Measurements from ENCODE around the gene IMMP2L.

DNA sequence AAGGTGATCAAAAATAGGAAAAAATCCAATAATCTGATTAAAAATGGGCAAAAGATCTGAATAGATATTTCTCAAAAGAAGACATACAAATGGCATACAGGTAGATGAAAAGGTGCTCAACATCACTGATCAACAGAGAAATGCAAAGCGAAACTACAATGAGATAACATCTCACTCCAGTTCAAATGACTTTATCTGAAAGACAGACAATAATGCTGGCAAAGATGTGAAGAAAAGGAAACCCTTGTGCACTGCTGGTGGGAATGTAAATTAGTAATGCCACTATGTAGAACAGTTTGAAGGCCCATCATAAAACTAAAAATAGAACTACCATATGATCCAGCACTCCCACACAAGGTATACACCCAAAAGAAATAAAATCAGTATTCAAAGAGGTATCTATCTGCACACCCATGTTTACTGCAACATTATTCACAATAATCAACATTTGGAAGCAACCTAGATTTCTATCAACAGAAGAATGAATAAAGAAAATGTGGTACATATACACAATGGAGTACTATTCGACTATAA, 386.3 kb downstream of the IMMP2L start:
- TF ChIP-seq, protein P1, sequence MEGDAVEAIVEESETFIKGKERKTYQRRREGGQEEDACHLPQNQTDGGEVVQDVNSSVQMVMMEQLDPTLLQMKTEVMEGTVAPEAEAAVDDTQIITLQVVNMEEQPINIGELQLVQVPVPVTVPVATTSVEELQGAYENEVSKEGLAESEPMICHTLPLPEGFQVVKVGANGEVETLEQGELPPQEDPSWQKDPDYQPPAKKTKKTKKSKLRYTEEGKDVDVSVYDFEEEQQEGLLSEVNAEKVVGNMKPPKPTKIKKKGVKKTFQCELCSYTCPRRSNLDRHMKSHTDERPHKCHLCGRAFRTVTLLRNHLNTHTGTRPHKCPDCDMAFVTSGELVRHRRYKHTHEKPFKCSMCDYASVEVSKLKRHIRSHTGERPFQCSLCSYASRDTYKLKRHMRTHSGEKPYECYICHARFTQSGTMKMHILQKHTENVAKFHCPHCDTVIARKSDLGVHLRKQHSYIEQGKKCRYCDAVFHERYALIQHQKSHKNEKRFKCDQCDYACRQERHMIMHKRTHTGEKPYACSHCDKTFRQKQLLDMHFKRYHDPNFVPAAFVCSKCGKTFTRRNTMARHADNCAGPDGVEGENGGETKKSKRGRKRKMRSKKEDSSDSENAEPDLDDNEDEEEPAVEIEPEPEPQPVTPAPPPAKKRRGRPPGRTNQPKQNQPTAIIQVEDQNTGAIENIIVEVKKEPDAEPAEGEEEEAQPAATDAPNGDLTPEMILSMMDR (IDR thresholded peaks at IDR 0.05; ENCODE audit: extremely low read depth in 1 of 2, insufficient read depth in 1 of 2, low read depth in 1 of 2, low read length in 2 of 2), result no peak
- TF ChIP-seq POLR2A (IDR thresholded peaks at IDR 0.05; ENCODE audit: low read depth, low read length) (no peak), JUN (IDR thresholded peaks at IDR 0.05; ENCODE audit: borderline replicate concordance, insufficient read depth, insufficient read length, low read depth) (no peak), POLR2AphosphoS5 (IDR thresholded peaks at IDR 0.05; ENCODE audit: insufficient read depth, low read depth, low read length) (no peak), MAX (IDR thresholded peaks at IDR 0.05; ENCODE audit: insufficient read depth, insufficient read length) (no peak), EZH2 (IDR thresholded peaks at IDR 0.05; ENCODE audit: borderline replicate concordance, low read depth, low read length, severe bottlenecking) (no peak), GATA2 (IDR thresholded peaks at IDR 0.05; ENCODE audit: insufficient read depth, insufficient read length, low read depth, low read length) (no peak), FOS (IDR thresholded peaks at IDR 0.05; ENCODE audit: borderline replicate concordance, insufficient read depth, low read length) (no peak), MYC (IDR thresholded peaks at IDR 0.05; ENCODE audit: low read depth, low read length) (no peak)
